Measurements from ENCODE around the gene NRBF2. TPM values are rescaled to one million over a fixed set of nuclear protein-coding genes. Genes with fewer than 3 reads are reported as not detected.
A peak's percentile ranks its signal among the peaks of the same experiment; 100 is the strongest.
"Not testable (repeated sequence)": the region's sequence is repeated elsewhere in the genome, so short reads cannot be mapped to it uniquely, and the experiment has no call there.

The NRBF2 gene
- 26.2 TPM for total RNA-seq

DNA sequence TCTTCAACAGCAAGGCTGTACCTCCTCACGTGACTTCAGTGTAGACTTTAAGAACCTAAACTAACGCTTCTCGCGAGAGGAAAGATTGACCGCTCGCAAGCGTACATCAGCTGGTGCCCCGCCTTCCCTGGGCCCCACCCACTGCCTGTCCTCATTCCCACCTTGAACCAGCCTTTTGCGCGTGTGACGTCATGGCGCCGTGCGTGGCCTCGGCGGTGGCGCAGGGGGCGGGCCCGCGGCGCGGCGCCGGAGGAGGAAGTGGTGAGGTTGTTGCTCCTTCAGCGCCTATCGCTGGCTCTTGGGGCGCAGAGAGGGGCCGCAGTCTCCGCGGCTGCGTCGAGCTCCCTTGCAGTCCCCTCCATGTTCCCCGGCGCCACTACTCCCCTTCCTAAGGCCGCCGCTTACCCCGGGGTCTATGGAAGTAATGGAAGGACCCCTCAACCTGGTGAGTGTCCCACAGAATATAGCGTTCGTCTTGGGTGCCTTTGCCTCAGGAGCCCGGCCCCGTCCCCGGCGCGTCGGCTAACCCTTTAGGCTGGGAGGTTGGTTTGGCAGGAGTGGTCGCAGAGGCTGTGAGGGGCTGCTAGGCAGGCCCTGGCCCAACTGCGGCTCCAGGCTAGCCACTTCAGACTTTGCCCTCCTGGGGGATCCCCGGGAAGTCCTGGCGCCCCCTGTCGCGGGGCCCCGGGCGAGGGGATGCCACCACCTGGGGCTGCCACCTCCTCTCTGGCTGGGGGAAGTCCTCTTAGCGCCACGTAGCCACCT, at the start of gene NRBF2:
Gene NRBF2 (plus strand): TSS at position 273 of the 765 bp plus-strand sequence. CDS start 143 bp downstream, at position 416.
- H3K4me3 ChIP-seq (ENCODE audit: low read length) = peak within 1 kb of the TSS; percentile 89
- H3K9me3 ChIP-seq (ENCODE audit: low read depth, low read length) = no peaks in the 10 kb centered on the region
- no peaks in the 10 kb centered on the region for H3K27me3 ChIP-seq (ENCODE audit: insufficient read depth, low read length)
- H3K4me1 ChIP-seq (ENCODE audit: insufficient read depth, low read length) = peaks cover 46% of the 10 kb centered on the region

DNA sequence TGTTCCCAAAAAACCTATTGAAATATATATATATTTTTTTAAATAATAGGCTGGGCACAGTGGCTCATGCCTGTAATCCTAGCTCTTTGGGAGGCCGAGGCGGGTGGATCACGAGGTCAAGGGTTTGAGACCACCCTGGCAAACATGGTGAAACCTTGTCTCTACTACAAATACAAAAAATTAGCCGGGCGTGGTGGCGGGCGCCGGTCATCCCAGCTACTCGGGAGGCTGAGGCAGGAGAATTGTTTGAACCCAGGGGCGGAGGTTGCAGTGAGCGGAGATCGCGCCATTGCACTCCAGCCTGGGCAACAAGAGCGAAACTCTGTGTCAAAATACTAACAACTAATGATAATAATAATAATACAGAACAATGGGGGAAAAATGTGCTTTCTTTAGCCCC, 49.7 kb upstream of the NRBF2 start:
- not testable (repeated sequence) for H3K9me3 ChIP-seq (ENCODE audit: low read depth, low read length); H3K4me1 ChIP-seq (ENCODE audit: insufficient read depth, low read length); H3K4me3 ChIP-seq (ENCODE audit: low read length); H3K27me3 ChIP-seq (ENCODE audit: insufficient read depth, low read length)

DNA sequence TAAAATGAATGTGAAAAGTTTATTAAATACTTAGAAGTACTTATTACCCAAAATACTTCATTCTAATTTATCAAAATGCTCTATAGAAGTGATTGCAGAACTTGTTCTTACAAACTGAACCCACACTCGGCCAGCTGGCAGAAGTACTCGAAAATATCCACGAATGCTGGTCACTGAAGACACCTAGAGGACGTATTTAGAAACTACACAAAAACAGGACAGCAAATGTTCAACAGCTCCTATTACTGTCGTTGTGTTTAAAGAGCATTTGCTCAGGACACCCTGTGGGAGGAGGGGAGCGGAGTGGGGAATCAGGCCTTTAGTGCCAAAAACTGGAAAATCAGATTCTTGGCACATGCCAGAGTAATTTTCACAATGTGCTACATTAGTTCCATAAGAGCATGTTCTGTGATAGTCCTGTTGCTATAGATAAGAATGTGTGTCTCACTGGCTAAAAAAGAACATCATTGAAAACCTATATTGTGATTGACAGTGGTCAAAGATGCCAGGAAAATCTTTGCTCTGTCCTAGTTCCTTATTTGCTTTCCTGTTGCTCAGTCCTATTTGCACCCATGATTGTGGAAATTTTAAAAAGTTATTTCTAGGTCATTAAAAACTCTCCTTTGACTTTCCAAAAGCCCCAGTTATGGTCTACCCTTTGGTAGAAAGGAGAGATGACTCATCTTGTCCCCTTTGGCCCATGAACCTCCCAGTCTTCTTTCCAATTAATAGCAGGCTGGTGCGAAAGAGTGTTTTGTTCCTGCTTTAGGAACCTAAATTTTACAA, 49.0 kb upstream of the NRBF2 start:
- Histone ChIP-seq H3K4me1 (ENCODE audit: insufficient read depth, low read length) (no peaks in the 10 kb centered on the region), H3K9me3 (ENCODE audit: low read depth, low read length) (no peaks in the 10 kb centered on the region), H3K27me3 (ENCODE audit: insufficient read depth, low read length) (peaks cover 2% of the 10 kb centered on the region), H3K4me3 (ENCODE audit: low read length) (no peak overlapping the region)

DNA sequence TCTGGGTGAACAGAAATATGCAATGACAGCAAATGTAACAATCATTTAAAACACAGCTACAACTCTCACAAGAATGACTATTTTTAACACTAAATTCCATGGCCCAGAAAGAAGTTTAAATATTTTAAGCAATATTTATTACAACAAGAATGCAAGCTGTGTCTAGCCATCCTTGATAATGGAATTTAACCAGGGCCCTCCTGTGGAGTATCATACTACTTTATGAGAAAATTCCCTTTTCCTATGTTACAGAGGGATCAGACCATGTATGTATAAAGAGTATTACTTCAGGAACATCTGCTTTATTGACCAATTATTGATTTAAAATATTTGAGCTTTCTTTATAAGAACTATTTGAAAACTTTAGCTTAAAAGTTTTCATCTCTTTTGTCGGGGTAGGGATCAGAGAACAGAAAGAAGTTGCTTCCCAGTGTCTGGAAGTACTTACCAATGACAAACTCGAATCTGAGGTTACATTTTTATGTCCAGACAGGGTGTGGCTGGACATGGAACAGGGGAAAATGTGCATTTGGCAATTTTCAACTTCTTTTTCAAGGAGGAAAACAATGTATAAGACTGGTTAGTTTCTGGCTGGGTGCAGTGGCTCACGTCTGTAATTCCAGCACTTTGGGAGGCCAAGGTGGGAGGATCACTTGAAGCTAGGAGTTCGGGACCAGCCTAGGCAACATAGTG, 48.3 kb upstream of the NRBF2 start:
- H3K4me1 ChIP-seq (ENCODE audit: insufficient read depth, low read length) = no peaks in the 10 kb centered on the region
- no peak overlapping the region for H3K4me3 ChIP-seq (ENCODE audit: low read length)
- H3K9me3 ChIP-seq (ENCODE audit: low read depth, low read length) = no peaks in the 10 kb centered on the region
- H3K27me3 ChIP-seq (ENCODE audit: insufficient read depth, low read length) = peaks cover 2% of the 10 kb centered on the region

DNA sequence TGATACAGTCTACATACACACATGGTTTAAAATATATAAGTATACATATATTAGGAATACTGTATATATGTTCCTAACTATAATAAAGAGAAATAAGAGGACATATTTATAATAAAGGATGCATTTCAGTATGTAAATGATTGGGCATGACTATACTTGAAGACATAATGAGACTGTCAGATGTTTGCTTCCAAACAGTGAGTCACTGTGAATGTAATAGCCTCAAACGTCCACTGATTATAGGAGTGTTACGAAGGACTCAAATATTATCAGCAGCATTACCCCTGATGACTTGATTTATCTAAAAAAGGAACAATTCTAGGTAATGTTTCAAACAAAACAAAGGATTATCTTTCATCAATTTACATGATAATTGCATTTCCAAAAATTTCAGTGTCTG, 39.9 kb upstream of the NRBF2 start:
- Histone ChIP-seq H3K4me3 (ENCODE audit: low read length) (no peak overlapping the region), H3K9me3 (ENCODE audit: low read depth, low read length) (no peaks in the 10 kb centered on the region), H3K27me3 (ENCODE audit: insufficient read depth, low read length) (peaks cover 2% of the 10 kb centered on the region), H3K4me1 (ENCODE audit: insufficient read depth, low read length) (no peaks in the 10 kb centered on the region)

DNA sequence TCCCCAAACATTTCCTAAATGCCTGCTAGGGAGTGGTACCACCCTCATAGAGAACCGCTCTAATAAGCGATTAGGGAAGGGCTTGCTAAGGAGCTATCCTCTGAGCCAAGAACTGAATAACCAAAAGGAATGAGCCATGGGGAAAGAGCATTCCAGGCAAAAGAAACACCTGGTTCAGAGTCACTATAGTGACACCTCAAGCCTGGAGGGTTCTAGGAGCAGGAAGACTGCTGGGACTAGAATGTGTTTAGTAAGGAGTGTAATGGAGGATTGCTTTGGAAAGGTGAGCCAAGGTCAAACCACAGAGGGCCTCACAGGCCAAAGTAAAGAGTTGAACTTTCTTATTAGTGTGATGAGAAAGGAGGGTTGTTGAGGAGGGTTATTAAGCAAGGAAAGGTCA, 38.7 kb upstream of the NRBF2 start:
- H3K4me1 ChIP-seq (ENCODE audit: insufficient read depth, low read length) = no peaks in the 10 kb centered on the region
- no peak overlapping the region for H3K4me3 ChIP-seq (ENCODE audit: low read length)
- H3K9me3 ChIP-seq (ENCODE audit: low read depth, low read length) = no peaks in the 10 kb centered on the region
- peaks cover 2% of the 10 kb centered on the region for H3K27me3 ChIP-seq (ENCODE audit: insufficient read depth, low read length)

DNA sequence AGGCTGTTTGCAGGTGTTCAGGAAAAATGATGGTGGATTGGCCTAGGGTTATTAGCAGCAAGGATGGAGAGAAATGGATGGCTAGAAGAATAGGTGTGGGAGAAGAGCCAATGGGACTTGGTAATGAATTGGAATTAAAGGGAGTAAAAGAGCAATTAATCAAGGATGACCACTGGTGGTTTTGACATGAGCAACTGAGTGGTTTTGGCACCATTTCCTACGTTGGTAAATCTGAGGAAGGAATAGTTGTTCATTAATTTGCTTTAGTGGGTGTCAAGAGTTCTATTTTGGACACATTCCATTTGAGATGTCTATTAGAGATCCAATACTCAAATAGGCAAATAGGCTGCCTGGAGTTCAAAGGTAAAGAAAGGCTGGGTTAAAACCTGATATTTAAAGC, 38.2 kb upstream of the NRBF2 start:
- H3K4me1 ChIP-seq (ENCODE audit: insufficient read depth, low read length) = no peaks in the 10 kb centered on the region
- H3K27me3 ChIP-seq (ENCODE audit: insufficient read depth, low read length) = peaks cover 2% of the 10 kb centered on the region
- H3K4me3 ChIP-seq (ENCODE audit: low read length) = no peak overlapping the region
- H3K9me3 ChIP-seq (ENCODE audit: low read depth, low read length) = no peaks in the 10 kb centered on the region

DNA sequence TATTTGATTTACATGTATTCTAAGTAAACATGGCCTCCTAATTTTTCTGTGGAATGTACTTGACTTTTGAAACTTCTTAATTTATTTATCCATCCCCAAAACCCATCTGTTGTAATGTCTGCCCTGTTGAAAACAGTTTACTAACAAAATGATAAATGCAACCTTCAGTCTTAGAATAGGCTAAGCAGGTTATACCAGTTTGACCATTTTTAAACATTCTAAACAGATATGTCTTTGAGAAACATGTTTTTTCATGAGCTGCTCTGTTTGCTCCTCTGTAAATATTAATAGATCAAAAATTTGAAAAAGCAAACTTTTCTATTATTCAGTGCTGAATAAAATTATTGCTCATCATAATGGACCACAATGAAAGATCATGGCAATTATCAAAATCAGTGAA, 33.4 kb upstream of the NRBF2 start:
- no peaks in the 10 kb centered on the region for H3K27me3 ChIP-seq (ENCODE audit: insufficient read depth, low read length)
- no peaks in the 10 kb centered on the region for H3K4me1 ChIP-seq (ENCODE audit: insufficient read depth, low read length)
- H3K4me3 ChIP-seq (ENCODE audit: low read length) = no peak overlapping the region

DNA sequence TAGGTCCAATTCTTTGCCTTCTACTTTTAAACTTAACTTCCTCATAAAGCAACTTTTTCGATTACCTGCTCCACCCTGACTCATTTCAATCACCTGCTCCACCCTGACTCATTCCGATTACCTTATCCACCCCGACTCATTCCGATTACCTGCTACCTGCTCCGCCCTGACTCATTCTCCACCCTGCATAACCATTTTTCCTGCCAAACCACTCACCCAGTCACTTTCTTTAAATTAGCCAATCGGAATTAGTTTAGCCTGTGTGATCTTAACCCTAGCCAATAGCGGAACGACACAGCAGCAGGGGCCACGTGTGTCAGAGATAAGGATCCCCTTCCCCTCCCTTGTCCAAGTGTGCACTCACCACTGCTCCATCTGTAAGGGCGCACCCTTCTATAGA, 32.0 kb upstream of the NRBF2 start:
- H3K27me3 ChIP-seq (ENCODE audit: insufficient read depth, low read length); H3K4me1 ChIP-seq (ENCODE audit: insufficient read depth, low read length); H3K4me3 ChIP-seq (ENCODE audit: low read length); H3K9me3 ChIP-seq (ENCODE audit: low read depth, low read length): not testable (repeated sequence)

More for the DNA sequence above, 33.4 kb upstream of the NRBF2 start:
- no peaks in the 10 kb centered on the region for H3K9me3 ChIP-seq (ENCODE audit: low read depth, low read length)

DNA sequence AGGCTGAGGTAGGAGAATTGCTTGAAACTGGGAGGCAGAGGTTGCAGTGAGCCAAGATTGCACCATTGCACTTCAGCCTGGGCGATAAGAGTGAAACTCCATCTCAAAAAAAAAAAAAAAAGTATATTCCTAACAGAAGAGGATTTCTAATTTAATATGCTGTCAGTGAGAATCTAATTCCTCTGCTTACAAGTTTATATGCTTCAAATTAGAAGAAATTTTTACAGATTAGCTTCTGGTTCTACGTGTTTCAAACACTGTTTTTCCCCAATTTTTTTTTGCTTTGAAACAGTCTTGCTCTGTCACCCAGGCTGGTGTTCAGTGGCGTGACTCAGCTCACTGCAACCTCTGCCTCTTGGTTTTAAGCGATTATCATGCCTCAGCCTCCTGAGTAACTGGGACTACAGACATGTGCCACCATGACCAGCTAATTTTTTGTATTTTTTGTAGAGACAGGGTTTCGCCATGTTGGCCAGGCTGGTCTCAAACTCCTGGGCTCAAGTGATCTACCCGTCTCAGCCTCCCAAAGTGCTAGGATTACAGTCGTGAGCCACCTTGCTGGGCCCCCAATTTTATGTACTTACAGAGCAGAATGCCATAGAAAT, 30.7 kb upstream of the NRBF2 start:
- not testable (repeated sequence) for H3K4me1 ChIP-seq (ENCODE audit: insufficient read depth, low read length); H3K27me3 ChIP-seq (ENCODE audit: insufficient read depth, low read length); H3K4me3 ChIP-seq (ENCODE audit: low read length); H3K9me3 ChIP-seq (ENCODE audit: low read depth, low read length)

DNA sequence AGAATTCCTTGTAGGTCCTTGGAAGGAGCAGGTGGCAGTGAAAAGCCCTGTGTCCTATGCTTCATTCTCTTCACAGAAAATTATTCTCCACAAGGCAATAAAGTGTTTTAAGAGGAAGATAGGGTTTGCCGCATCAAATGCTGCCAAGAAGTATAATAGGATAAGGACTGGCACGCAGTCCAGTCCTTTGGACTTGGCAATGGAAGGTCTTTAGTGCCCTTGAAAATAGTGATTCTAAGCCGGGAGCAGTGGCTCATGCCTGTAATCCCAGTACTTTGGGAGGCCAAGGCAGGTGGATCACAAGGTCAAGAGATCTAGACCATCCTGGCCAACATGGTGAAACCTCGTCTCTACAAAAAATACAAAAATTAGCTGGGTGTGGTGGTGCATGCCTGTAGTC, 29.9 kb upstream of the NRBF2 start:
- H3K4me1 ChIP-seq (ENCODE audit: insufficient read depth, low read length); H3K4me3 ChIP-seq (ENCODE audit: low read length); H3K27me3 ChIP-seq (ENCODE audit: insufficient read depth, low read length); H3K9me3 ChIP-seq (ENCODE audit: low read depth, low read length): not testable (repeated sequence)

DNA sequence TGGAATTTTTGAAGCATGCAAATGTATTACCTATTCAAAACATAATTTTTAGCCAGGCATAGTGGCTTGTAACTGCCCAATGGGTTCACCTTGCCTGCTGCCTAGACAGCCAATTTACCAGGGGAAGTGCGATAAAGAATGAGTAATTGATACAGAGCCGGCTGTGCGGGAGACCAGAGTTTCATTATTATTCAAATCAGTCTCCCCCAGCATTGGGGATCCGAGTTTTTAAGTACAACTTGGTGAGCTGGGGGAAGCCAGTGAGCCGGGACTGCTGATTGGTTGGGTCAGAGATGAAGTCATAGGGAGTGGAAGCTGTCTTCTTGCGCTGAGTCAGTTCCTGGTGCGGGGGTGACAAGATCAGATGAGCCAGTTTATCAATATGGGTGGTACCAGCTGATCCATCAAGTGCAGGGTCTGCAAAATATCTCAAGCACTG, 29.1 kb upstream of the NRBF2 start:
- Histone ChIP-seq H3K27me3 (ENCODE audit: insufficient read depth, low read length) (no peaks in the 10 kb centered on the region), H3K4me3 (ENCODE audit: low read length) (no peak overlapping the region), H3K4me1 (ENCODE audit: insufficient read depth, low read length) (no peaks in the 10 kb centered on the region), H3K9me3 (ENCODE audit: low read depth, low read length) (no peaks in the 10 kb centered on the region)

DNA sequence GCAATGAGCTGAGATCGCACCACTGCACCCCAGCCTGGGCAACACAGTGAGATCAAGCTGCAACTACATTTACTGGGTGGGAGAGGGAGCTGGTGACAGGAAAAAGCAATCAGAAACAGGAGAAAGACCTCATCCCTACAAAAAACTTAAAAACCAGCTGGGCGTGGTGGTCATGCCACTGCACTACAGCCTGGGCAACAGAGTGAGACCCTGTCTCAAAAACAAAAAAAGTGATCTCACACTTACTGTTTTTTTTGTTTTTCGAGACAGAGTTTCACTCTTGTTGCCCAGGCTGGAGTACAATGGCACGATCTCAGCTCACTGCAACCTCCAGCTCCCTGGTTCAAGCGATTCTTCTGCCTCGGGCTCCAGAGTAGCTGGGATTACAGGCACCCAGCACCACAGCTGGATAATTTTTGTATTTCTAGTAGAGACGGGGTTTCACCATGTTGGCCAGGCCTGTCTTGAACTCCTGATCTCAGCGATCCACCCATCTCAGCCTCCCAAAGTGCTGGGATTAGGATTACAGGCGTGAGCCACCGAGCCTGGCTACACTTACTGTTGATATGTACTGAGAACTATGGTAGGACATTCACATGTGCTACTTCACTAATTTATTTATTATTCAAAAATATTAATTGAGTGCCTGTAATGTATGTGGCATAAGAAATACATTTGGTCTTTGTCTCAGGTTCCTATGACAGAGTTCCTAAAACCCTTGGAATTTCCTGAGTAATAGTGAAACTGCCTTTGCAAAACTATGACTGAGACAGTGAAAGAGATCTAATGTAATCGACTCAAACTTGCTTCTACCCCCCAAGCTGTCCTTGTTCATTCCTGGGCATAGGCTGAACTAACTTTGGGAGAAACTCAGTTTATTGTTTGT, 27.7 kb upstream of the NRBF2 start:
- Histone ChIP-seq H3K4me1 (ENCODE audit: insufficient read depth, low read length) (no peaks in the 10 kb centered on the region), H3K9me3 (ENCODE audit: low read depth, low read length) (no peaks in the 10 kb centered on the region), H3K27me3 (ENCODE audit: insufficient read depth, low read length) (no peaks in the 10 kb centered on the region), H3K4me3 (ENCODE audit: low read length) (no peak overlapping the region)

DNA sequence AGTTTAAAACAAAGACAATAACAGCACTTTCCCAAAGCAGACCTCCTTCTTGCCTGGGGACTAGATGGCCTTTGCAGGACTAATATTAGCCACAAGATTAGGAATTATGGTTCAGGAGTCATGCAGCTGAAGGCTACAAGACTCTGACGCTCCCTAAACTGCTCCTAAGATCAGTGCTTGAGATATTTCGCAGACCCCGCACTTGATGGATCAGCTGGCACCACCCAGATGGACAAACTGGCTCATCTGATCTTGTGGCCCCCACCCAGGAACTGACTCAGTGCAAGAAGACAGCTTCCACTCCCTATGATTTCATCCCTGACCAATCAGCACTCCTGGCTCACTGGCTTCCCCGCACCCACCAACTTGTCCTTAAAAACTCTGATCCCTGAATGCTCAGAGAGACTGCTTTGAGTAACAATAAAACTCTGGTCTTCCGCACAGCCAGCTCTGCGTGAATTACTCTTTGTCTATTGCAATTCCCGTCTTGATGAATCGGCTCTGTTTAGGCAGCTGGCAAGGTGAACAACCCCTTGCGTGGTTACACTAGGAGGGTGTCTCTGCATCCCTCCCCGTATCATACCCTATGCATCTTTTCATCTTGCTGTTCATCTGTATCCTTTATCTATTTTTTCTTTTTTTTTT, 26.9 kb upstream of the NRBF2 start:
- Histone ChIP-seq H3K27me3 (ENCODE audit: insufficient read depth, low read length) (no peaks in the 10 kb centered on the region), H3K9me3 (ENCODE audit: low read depth, low read length) (no peaks in the 10 kb centered on the region), H3K4me3 (ENCODE audit: low read length) (no peak overlapping the region), H3K4me1 (ENCODE audit: insufficient read depth, low read length) (no peaks in the 10 kb centered on the region)

All from mononuclear cell (primary cell).